Measurements from ENCODE around the gene WDR5B. TPM values are rescaled to one million over a fixed set of nuclear protein-coding genes. Genes with fewer than 3 reads are reported as not detected.
A peak's percentile ranks its signal among the peaks of the same experiment; 100 is the strongest.

Gene WDR5B
- polyA plus RNA-seq, 1 donor (not counting 4 experiments of a cell fraction or from before 2014, with no cell fraction given) = 4.0 TPM

DNA sequence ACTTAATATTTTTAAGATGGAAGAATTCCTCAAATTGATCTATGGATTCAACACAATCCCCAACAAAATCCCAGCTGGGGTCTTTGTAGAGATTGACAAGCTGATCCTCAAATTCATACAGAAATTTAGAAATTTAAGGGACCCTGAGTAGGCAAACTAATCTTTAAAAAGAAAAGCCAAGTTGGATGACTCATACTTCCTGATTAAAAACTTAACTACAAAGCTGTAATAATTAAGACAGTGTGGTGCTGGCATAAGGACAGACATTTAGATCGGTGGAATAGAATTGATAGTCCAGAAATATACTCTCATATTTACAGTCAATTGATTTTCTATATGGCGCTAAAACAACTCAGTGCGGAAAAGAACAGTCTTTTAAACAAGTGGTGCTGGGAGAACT is 20.3 kb downstream of the WDR5B start:
- Histone ChIP-seq H3K79me2 (ENCODE audit: control insufficient read depth, insufficient read depth, low read length) (no peaks in the 10 kb centered on the region), H4K20me1 (ENCODE audit: control insufficient read depth, extremely low read depth, insufficient read depth, low read length) (no peaks in the 10 kb centered on the region), H3K4me2 (ENCODE audit: control insufficient read depth, extremely low read depth, insufficient read depth, low read depth, low read length) (no peak overlapping the region), H3K9ac (ENCODE audit: control insufficient read depth, extremely low read depth, insufficient read depth, low read length) (no peak overlapping the region), H3K9me1 (ENCODE audit: control insufficient read depth, extremely low read depth, insufficient read depth, low read length) (no peaks in the 10 kb centered on the region), H3K36me3 (ENCODE audit: control insufficient read depth in 2 of 2, extremely low read depth in 1 of 2, insufficient read depth in 2 of 2, low read length in 2 of 2) (no peaks in the 10 kb centered on the region), H3K27ac (ENCODE audit: control insufficient read depth, insufficient read depth, low read length) (no peak overlapping the region), H3K4me3 (ENCODE audit: control insufficient read depth in 2 of 3, extremely low read depth in 1 of 3, insufficient read depth in 2 of 3, low read depth in 1 of 3, low read length in 3 of 3) (no peak overlapping the region), H3K4me1 (ENCODE audit: control insufficient read depth, extremely low read depth, insufficient read depth, low read length) (peaks cover 9% of the 10 kb centered on the region), H3K27me3 (ENCODE audit: control insufficient read depth, extremely low read depth, insufficient read depth, low read length) (no peaks in the 10 kb centered on the region), H2AFZ (ENCODE audit: control insufficient read depth, low read length) (no peak overlapping the region), H3K9me3 (ENCODE audit: control insufficient read depth, low read depth, low read length) (no peaks in the 10 kb centered on the region)
- dilution Hi-C loops (cut with MboI; ENCODE audit: extremely low pct_ligation_motif_present, low sequenced_read_pairs) = no loop called here
- TF ChIP-seq CTCF (optimal IDR thresholded peaks at IDR 0.05 in 1 of 3, IDR thresholded peaks at IDR 0.05 in 1 of 3, conservative IDR thresholded peaks at IDR 0.05 in 1 of 3; ENCODE audit: extremely low read depth in 1 of 3, insufficient read depth in 2 of 3, low read length in 3 of 3) = no peak
- no peak for TF ChIP-seq EZH2 (IDR thresholded peaks at IDR 0.05; ENCODE audit: low read length)
- DNase-seq (ENCODE audit: low read depth, low spot score) (no peak), FAIRE-seq (no peak)

DNA sequence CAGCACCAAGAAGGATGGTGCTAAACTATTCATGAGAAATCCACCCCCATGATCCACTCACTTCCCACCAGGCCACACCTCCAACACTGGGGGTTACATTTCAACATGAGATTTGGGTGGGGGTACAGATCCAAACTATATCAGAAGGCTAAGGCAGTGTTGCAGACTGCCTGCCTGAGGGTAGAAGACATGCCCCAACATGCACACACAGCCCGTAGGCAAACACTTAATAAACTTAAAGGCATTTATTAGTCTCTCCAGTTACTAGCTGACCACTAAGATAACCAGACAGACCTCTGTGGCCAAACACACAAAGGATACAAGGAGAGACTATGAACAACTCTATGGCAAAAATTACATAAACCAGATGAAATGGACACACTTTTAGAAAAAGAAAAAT is 21.7 kb downstream of the WDR5B start:
- Histone ChIP-seq H3K9me1 (ENCODE audit: control insufficient read depth, extremely low read depth, insufficient read depth, low read length) (no peaks in the 10 kb centered on the region), H3K9ac (ENCODE audit: control insufficient read depth, extremely low read depth, insufficient read depth, low read length) (no peak overlapping the region), H3K36me3 (ENCODE audit: control insufficient read depth in 2 of 2, extremely low read depth in 1 of 2, insufficient read depth in 2 of 2, low read length in 2 of 2) (no peaks in the 10 kb centered on the region), H3K79me2 (ENCODE audit: control insufficient read depth, insufficient read depth, low read length) (no peaks in the 10 kb centered on the region), H3K4me1 (ENCODE audit: control insufficient read depth, extremely low read depth, insufficient read depth, low read length) (peaks cover 9% of the 10 kb centered on the region), H2AFZ (ENCODE audit: control insufficient read depth, low read length) (no peak overlapping the region), H4K20me1 (ENCODE audit: control insufficient read depth, extremely low read depth, insufficient read depth, low read length) (no peaks in the 10 kb centered on the region), H3K9me3 (ENCODE audit: control insufficient read depth, low read depth, low read length) (no peaks in the 10 kb centered on the region), H3K27ac (ENCODE audit: control insufficient read depth, insufficient read depth, low read length) (no peak overlapping the region), H3K4me2 (ENCODE audit: control insufficient read depth, extremely low read depth, insufficient read depth, low read depth, low read length) (no peak overlapping the region), H3K4me3 (ENCODE audit: control insufficient read depth in 2 of 3, extremely low read depth in 1 of 3, insufficient read depth in 2 of 3, low read depth in 1 of 3, low read length in 3 of 3) (no peak overlapping the region), H3K27me3 (ENCODE audit: control insufficient read depth, extremely low read depth, insufficient read depth, low read length) (no peaks in the 10 kb centered on the region)
- FAIRE-seq (peak; percentile 46), DNase-seq (ENCODE audit: low read depth, low spot score) (no peak)
- no peak for TF ChIP-seq EZH2 (IDR thresholded peaks at IDR 0.05; ENCODE audit: low read length)
- no peak for TF ChIP-seq CTCF (optimal IDR thresholded peaks at IDR 0.05 in 1 of 3, IDR thresholded peaks at IDR 0.05 in 1 of 3, conservative IDR thresholded peaks at IDR 0.05 in 1 of 3; ENCODE audit: extremely low read depth in 1 of 3, insufficient read depth in 2 of 3, low read length in 3 of 3)
- dilution Hi-C loops (cut with MboI; ENCODE audit: extremely low pct_ligation_motif_present, low sequenced_read_pairs) = no loop called here
